K562 (cell line): ENCODE results near the gene ZNF563. TPM values are rescaled to one million over a fixed set of nuclear protein-coding genes. Genes with fewer than 3 reads are reported as not detected.
A peak's percentile ranks its signal among the peaks of the same experiment; 100 is the strongest.

Experiments
- BRD4 ChIP-seq: fragments of 200-600 bp; sonication (generic); IDR thresholded peaks from 2 replicates; pipeline ENCODE4 v1.6.1; 2017; ENCODE audit warnings: inconsistent platforms
- CBFA2T2 ChIP-seq: fragments of 450-650 bp; conservative IDR thresholded peaks from 2 replicates; pipeline ENCODE4 v1.6.1; 2017; ENCODE audit warnings: mild to moderate bottlenecking
- DLX4 ChIP-seq: fragments of 250-450 bp; sonication (Bioruptor Pico); IDR thresholded peaks from 2 replicates; pipeline ENCODE4 v1.6.1; 2021; ENCODE audit warnings: mild to moderate bottlenecking
- FOXJ3 ChIP-seq: sonication (generic); formaldehyde crosslinking; IDR thresholded peaks from 2 replicates; pipeline ENCODE4 v1.4.0; 2020; ENCODE audit warnings: mild to moderate bottlenecking, missing genetic modification reagents
- GTF2E2 ChIP-seq: fragments of 200-800 bp; sonication (Bioruptor generic); IDR thresholded peaks from 2 replicates; pipeline ENCODE4 v1.6.1; 2016; ENCODE audit warnings: missing genetic modification characterization, missing compliant biosample characterization
- HMBOX1 ChIP-seq: sonication (generic); IDR thresholded peaks from 2 replicates; pipeline ENCODE4 v1.6.1; 2016
- ID3 ChIP-seq, 2 experiments: fragments of 250-450 bp in 1 of 2; fragments of 450-650 bp in 1 of 2; sonication (Bioruptor Pico) in 1 of 2; IDR thresholded peaks; 2 replicates each; pipeline versions ENCODE4 v1.6.1 to v1.8.0; 2016 to 2021; ENCODE audit warnings: mild to moderate bottlenecking in 2 of 2, moderate library complexity in 2 of 2, missing compliant biosample characterization in 1 of 2, missing genetic modification characterization in 1 of 2
- KAT2B ChIP-seq: IDR thresholded peaks from one replicate; pipeline ENCODE4 v1.6.1; 2012; ENCODE audit warnings: low read depth, mild to moderate bottlenecking, control low read depth, inconsistent platforms, low read length, moderate library complexity
- MCM3 ChIP-seq: fragments of 450-650 bp; IDR thresholded peaks from 2 replicates; pipeline ENCODE4 v1.6.1; 2016
- NFE2L1 ChIP-seq: fragments of 450-650 bp; IDR thresholded peaks from 2 replicates; pipeline ENCODE4 v1.6.1; 2016; ENCODE audit warnings: missing genetic modification characterization, low read depth, mild to moderate bottlenecking, missing compliant biosample characterization, moderate library complexity, borderline replicate concordance
- SNIP1 ChIP-seq: fragments of 450-650 bp; IDR thresholded peaks from 2 replicates; pipeline ENCODE4 v1.7.1; 2017; ENCODE audit warnings: low read depth, mild to moderate bottlenecking
- TFE3 ChIP-seq: fragments of 450-650 bp; formaldehyde crosslinking; IDR thresholded peaks from 2 replicates; pipeline ENCODE4 v1.4.0; 2020; ENCODE audit warnings: mild to moderate bottlenecking, mixed read lengths
- TSC22D4 ChIP-seq: fragments of 450-650 bp; IDR thresholded peaks from 2 replicates; pipeline ENCODE4 v1.6.1; 2016; ENCODE audit warnings: missing genetic modification characterization, missing biosample characterization, control low read depth
- ZFP1 ChIP-seq: fragments of 450-650 bp; formaldehyde crosslinking; IDR thresholded peaks from 2 replicates; pipeline ENCODE4 v1.4.0; 2020; ENCODE audit warnings: mild to moderate bottlenecking, mixed read lengths
- ZNF146 ChIP-seq: IDR thresholded peaks from one replicate; pipeline ENCODE4 v1.6.1; 2018; ENCODE audit warnings: missing compliant biosample characterization; ENCODE audit not compliant: unreplicated experiment
- polyA plus RNA-seq, 8 experiments: library from polyadenylated mRNA; depleted of rRNA in 4 of 8; stranded (reverse) in 5 of 8; unstranded in 3 of 8; fragments of >200 nt; fragmentation: Nextera tagmentation in 2 of 8; fragmentation: Illumina TruSeq in 1 of 8; extraction: Ambion mirVana in 2 of 8; extraction: Trizol in 1 of 8; gene quantifications; 2 replicates each; pipeline versions ENCODE4 v1.2.1 to v1.2.3, GENCODE V29; 2011 to 2014; ENCODE audit warnings: inconsistent platforms in 1 of 8, missing spikeins in 1 of 8
- total RNA-seq, 7 experiments: library from RNA; depleted of rRNA in 6 of 7; stranded (reverse); fragments of >200 nt in 6 of 7; fragmentation: Illumina TruSeq in 2 of 7; extraction: Trizol in 2 of 7; gene quantifications; 2 replicates each; pipeline versions ENCODE4 v1.2.1 to v1.2.3, GENCODE V29; 2011 to 2021; ENCODE audit warnings: low replicate concordance in 1 of 7
- TF ChIP-seq, protein P1 (sequence below): fragments of 200-800 bp; sonication (Bioruptor generic); IDR thresholded peaks from 2 replicates; pipeline ENCODE4 v1.6.1; 2016; ENCODE audit warnings: missing genetic modification characterization, missing compliant biosample characterization
- TF ChIP-seq, protein P2 (sequence below): fragments of 450-650 bp; formaldehyde crosslinking; IDR thresholded peaks from 2 replicates; pipeline ENCODE4 v1.4.0; 2022; ENCODE audit warnings: missing genetic modification characterization

The ZNF563 gene
- total and polyA plus RNA-seq, 9 of the 15 experiments (the other 6 are each of a cell fraction or from before 2014, with no cell fraction given): 0.37 to 2.9 (median 0.74) TPM

GRCh38 chr19:12294249-12295158 lies 38.9 kb downstream of the ZNF563 start, which contains the start of gene ZNF44 (continued):
- TF ChIP-seq, protein P1, sequence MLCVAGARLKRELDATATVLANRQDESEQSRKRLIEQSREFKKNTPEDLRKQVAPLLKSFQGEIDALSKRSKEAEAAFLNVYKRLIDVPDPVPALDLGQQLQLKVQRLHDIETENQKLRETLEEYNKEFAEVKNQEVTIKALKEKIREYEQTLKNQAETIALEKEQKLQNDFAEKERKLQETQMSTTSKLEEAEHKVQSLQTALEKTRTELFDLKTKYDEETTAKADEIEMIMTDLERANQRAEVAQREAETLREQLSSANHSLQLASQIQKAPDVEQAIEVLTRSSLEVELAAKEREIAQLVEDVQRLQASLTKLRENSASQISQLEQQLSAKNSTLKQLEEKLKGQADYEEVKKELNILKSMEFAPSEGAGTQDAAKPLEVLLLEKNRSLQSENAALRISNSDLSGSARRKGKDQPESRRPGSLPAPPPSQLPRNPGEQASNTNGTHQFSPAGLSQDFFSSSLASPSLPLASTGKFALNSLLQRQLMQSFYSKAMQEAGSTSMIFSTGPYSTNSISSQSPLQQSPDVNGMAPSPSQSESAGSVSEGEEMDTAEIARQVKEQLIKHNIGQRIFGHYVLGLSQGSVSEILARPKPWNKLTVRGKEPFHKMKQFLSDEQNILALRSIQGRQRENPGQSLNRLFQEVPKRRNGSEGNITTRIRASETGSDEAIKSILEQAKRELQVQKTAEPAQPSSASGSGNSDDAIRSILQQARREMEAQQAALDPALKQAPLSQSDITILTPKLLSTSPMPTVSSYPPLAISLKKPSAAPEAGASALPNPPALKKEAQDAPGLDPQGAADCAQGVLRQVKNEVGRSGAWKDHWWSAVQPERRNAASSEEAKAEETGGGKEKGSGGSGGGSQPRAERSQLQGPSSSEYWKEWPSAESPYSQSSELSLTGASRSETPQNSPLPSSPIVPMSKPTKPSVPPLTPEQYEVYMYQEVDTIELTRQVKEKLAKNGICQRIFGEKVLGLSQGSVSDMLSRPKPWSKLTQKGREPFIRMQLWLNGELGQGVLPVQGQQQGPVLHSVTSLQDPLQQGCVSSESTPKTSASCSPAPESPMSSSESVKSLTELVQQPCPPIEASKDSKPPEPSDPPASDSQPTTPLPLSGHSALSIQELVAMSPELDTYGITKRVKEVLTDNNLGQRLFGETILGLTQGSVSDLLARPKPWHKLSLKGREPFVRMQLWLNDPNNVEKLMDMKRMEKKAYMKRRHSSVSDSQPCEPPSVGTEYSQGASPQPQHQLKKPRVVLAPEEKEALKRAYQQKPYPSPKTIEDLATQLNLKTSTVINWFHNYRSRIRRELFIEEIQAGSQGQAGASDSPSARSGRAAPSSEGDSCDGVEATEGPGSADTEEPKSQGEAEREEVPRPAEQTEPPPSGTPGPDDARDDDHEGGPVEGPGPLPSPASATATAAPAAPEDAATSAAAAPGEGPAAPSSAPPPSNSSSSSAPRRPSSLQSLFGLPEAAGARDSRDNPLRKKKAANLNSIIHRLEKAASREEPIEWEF (CRISPR knock-in tag): no peak
- no peak for TF ChIP-seq ZFP1
- TF ChIP-seq MCM3: no peak
- TF ChIP-seq, protein P2, sequence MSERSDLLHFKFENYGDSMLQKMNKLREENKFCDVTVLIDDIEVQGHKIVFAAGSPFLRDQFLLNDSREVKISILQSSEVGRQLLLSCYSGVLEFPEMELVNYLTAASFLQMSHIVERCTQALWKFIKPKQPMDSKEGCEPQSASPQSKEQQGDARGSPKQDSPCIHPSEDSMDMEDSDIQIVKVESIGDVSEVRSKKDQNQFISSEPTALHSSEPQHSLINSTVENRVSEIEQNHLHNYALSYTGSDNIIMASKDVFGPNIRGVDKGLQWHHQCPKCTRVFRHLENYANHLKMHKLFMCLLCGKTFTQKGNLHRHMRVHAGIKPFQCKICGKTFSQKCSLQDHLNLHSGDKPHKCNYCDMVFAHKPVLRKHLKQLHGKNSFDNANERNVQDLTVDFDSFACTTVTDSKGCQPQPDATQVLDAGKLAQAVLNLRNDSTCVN (CRISPR knock-in tag): peak; percentile 80; the same call in 1 of the 2 replicates
- TF ChIP-seq BRD4: 0 out of 2 replicates have a peak, but pooled peaks have one; percentile 38
- TF ChIP-seq KAT2B: no peak
- no peak for TF ChIP-seq ZNF146 (CRISPR knock-in tag)
- TF ChIP-seq ID3 (CRISPR knock-in tag; IDR thresholded peaks at IDR 0.05): no peak
- TF ChIP-seq ID3 (tag; IDR thresholded peaks at IDR 0.05): no peak
- peak; percentile 74; the same call in 1 of the 2 replicates for TF ChIP-seq SNIP1
- TF ChIP-seq GTF2E2: no peak
- no peak for TF ChIP-seq DLX4 (CRISPR knock-in tag)
- TF ChIP-seq FOXJ3 (CRISPR knock-in tag): no peak
- no peak for TF ChIP-seq CBFA2T2
- TF ChIP-seq TSC22D4 (tag): no peak
- no peak for TF ChIP-seq NFE2L1 (tag)
- no peak for TF ChIP-seq TFE3 (CRISPR knock-in tag)
- no peak for TF ChIP-seq HMBOX1
